ENCODE data around the gene ARL15.

- TF ChIP-seq POLR2A (IDR thresholded peaks at IDR 0.05; ENCODE audit: low read depth, low read length) (no peak), CTCF (IDR thresholded peaks at IDR 0.05; ENCODE audit: extremely low read depth in 1 of 2, insufficient read depth in 1 of 2, low read depth in 1 of 2, low read length in 2 of 2) (no peak), MAX (IDR thresholded peaks at IDR 0.05; ENCODE audit: insufficient read depth, insufficient read length) (no peak)
Measured at GRCh38 chr5:53942724-53943123, 367.6 kb downstream of the ARL15 start.

Measured in endothelial cell of umbilical vein (primary cell).